MM.1S (cell line): ENCODE data around the gene DMAC2.

Experiments
- DNase-seq: peaks from one replicate; pipeline ENCODE4 v3.0.0-alpha.2; 2015
- H2AFZ ChIP-seq: fragments of 300-600 bp; sonication (generic); 2 replicates; pipeline ENCODE4 v1.6.0; 2016; ENCODE audit warnings: antibody characterized with exemption, low read length
- H3F3A ChIP-seq: fragments of 300-600 bp; sonication (generic); 2 replicates; pipeline ENCODE4 v1.6.1; 2016; ENCODE audit warnings: mild to moderate bottlenecking, antibody characterized with exemption, low read length, moderate library complexity, mixed read lengths; ENCODE audit not compliant: insufficient read depth
- H3K27ac ChIP-seq: fragments of 300-600 bp; sonication (generic); 2 replicates; pipeline ENCODE4 v1.5.1; 2016; ENCODE audit warnings: mild to moderate bottlenecking, low read length
- H3K27me3 ChIP-seq: fragments of 300-600 bp; sonication (generic); replicated peaks from 2 replicates; pipeline ENCODE4 v1.6.0; 2016; ENCODE audit warnings: low read length; ENCODE audit not compliant: insufficient read depth
- H3K36me3 ChIP-seq: fragments of 300-600 bp; sonication (generic); replicated peaks from 2 replicates; pipeline ENCODE4 v1.6.1; 2016; ENCODE audit warnings: mild to moderate bottlenecking, low read length, mixed read lengths; ENCODE audit not compliant: insufficient read depth
- H3K4me1 ChIP-seq: fragments of 300-600 bp; sonication (generic); 2 replicates; pipeline ENCODE4 v1.6.1; 2016; ENCODE audit warnings: low read length, mixed read lengths
- H3K4me2 ChIP-seq: fragments of 300-600 bp; sonication (generic); 2 replicates; pipeline ENCODE4 v1.6.0; 2016; ENCODE audit warnings: low read depth, low read length
- H3K4me3 ChIP-seq: fragments of 300-600 bp; sonication (generic); 2 replicates; pipeline ENCODE4 v1.5.1; 2016; ENCODE audit warnings: low read length, mixed read lengths
- H3K79me2 ChIP-seq: fragments of 300-600 bp; sonication (generic); 2 replicates; pipeline ENCODE4 v1.6.1; 2016; ENCODE audit warnings: mixed run types, low read length, mixed read lengths
- H3K9ac ChIP-seq: fragments of 300-600 bp; sonication (generic); 2 replicates; pipeline ENCODE4 v1.6.1; 2016; ENCODE audit warnings: low read length, mixed read lengths
- H3K9me2 ChIP-seq: fragments of 300-600 bp; sonication (generic); replicated peaks from 2 replicates; pipeline ENCODE4 v1.6.1; 2016; ENCODE audit warnings: mild to moderate bottlenecking, low read length, mixed read lengths; ENCODE audit not compliant: insufficient read depth
- H3K9me3 ChIP-seq: fragments of 300-600 bp; sonication (generic); replicated peaks from 2 replicates; pipeline ENCODE4 v1.6.1; 2016; ENCODE audit warnings: mild to moderate bottlenecking, low read length, mixed read lengths; ENCODE audit not compliant: insufficient read depth
- H4K20me1 ChIP-seq: fragments of 300-600 bp; sonication (generic); 2 replicates; pipeline ENCODE4 v1.6.1; 2016; ENCODE audit warnings: mild to moderate bottlenecking, low read length, moderate library complexity, mixed read lengths; ENCODE audit not compliant: insufficient read depth
- EZH2 ChIP-seq: fragments of 300-600 bp; sonication (generic); optimal IDR thresholded peaks from 2 replicates; pipeline ENCODE3; 2017; ENCODE audit warnings: low read depth, mild to moderate bottlenecking, antibody characterized with exemption, low read length, mixed read lengths
- EZH2phosphoT487 ChIP-seq: fragments of 300-600 bp; sonication (generic); IDR thresholded peaks from 2 replicates; pipeline ENCODE4 v1.6.1; 2018; ENCODE audit warnings: antibody characterized with exemption, low read length
- TF ChIP-seq, protein P1 (sequence below): fragments of 300-600 bp; sonication (generic); IDR thresholded peaks from 2 replicates; pipeline ENCODE4 v1.5.1; 2016; ENCODE audit warnings: antibody characterized with exemption, low read length, mixed read lengths

The DMAC2 gene

GRCh38 chr19:41399525-41399924, 40.2 kb downstream of the DMAC2 start:
- H3K4me2 ChIP-seq = no peak overlapping the region
- no peaks in the 10 kb centered on the region for H3F3A ChIP-seq
- H3K4me3 ChIP-seq = no peak overlapping the region
- no peak for TF ChIP-seq EZH2phosphoT487
- no peak for DNase-seq
- H3K9ac ChIP-seq = no peak overlapping the region
- H3K27me3 ChIP-seq = no peaks in the 10 kb centered on the region
- no peak overlapping the region for H2AFZ ChIP-seq
- H3K9me3 ChIP-seq = no peaks in the 10 kb centered on the region
- H4K20me1 ChIP-seq = no peaks in the 10 kb centered on the region
- no peaks in the 10 kb centered on the region for H3K36me3 ChIP-seq
- H3K9me2 ChIP-seq = no peaks in the 10 kb centered on the region
- H3K27ac ChIP-seq = no peak overlapping the region
- peaks cover 45% of the 10 kb centered on the region for H3K79me2 ChIP-seq
- peaks cover 14% of the 10 kb centered on the region for H3K4me1 ChIP-seq

- Histone ChIP-seq H3K4me1 (peaks cover 14% of the 10 kb centered on the region), H3K4me3 (peak overlapping the region; percentile 98; the same call in 1 of the 2 replicates), H4K20me1 (no peaks in the 10 kb centered on the region), H3K4me2 (peak overlapping the region; percentile 98), H3F3A (no peaks in the 10 kb centered on the region), H3K36me3 (no peaks in the 10 kb centered on the region), H2AFZ (no peak overlapping the region), H3K9me2 (no peaks in the 10 kb centered on the region), H3K9me3 (no peaks in the 10 kb centered on the region), H3K27me3 (no peaks in the 10 kb centered on the region), H3K27ac (no peak overlapping the region), H3K9ac (peak overlapping the region; percentile 98; the same call in 1 of the 2 replicates), H3K79me2 (peaks cover 49% of the 10 kb centered on the region)
- TF ChIP-seq, protein P1, sequence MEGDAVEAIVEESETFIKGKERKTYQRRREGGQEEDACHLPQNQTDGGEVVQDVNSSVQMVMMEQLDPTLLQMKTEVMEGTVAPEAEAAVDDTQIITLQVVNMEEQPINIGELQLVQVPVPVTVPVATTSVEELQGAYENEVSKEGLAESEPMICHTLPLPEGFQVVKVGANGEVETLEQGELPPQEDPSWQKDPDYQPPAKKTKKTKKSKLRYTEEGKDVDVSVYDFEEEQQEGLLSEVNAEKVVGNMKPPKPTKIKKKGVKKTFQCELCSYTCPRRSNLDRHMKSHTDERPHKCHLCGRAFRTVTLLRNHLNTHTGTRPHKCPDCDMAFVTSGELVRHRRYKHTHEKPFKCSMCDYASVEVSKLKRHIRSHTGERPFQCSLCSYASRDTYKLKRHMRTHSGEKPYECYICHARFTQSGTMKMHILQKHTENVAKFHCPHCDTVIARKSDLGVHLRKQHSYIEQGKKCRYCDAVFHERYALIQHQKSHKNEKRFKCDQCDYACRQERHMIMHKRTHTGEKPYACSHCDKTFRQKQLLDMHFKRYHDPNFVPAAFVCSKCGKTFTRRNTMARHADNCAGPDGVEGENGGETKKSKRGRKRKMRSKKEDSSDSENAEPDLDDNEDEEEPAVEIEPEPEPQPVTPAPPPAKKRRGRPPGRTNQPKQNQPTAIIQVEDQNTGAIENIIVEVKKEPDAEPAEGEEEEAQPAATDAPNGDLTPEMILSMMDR = no peak
- TF ChIP-seq EZH2 = no peak
- TF ChIP-seq EZH2phosphoT487 = no peak
- no peak for DNase-seq
Observed at GRCh38 chr19:41399091-41399490, 40.6 kb downstream of the DMAC2 start.

GRCh38 chr19:41398598-41398997, 41.1 kb downstream of the DMAC2 start:
- no peaks in the 10 kb centered on the region for H3K27me3 ChIP-seq
- H3K9ac ChIP-seq = peak overlapping the region; percentile 98
- no peaks in the 10 kb centered on the region for H3K9me2 ChIP-seq
- TF ChIP-seq EZH2 (no peak), EZH2phosphoT487 (no peak)
- TF ChIP-seq, protein P1 = no peak
- H3F3A ChIP-seq = no peaks in the 10 kb centered on the region
- no peaks in the 10 kb centered on the region for H4K20me1 ChIP-seq
- H3K4me1 ChIP-seq = peaks cover 14% of the 10 kb centered on the region
- no peak for DNase-seq
- H3K27ac ChIP-seq = peak overlapping the region; percentile 77; the same call in 1 of the 2 replicates
- peak overlapping the region; percentile 98 for H3K4me3 ChIP-seq
- peak overlapping the region; percentile 98 for H3K4me2 ChIP-seq
- no peak overlapping the region for H2AFZ ChIP-seq
- no peaks in the 10 kb centered on the region for H3K36me3 ChIP-seq
- peaks cover 54% of the 10 kb centered on the region for H3K79me2 ChIP-seq
- H3K9me3 ChIP-seq = no peaks in the 10 kb centered on the region

DNA sequence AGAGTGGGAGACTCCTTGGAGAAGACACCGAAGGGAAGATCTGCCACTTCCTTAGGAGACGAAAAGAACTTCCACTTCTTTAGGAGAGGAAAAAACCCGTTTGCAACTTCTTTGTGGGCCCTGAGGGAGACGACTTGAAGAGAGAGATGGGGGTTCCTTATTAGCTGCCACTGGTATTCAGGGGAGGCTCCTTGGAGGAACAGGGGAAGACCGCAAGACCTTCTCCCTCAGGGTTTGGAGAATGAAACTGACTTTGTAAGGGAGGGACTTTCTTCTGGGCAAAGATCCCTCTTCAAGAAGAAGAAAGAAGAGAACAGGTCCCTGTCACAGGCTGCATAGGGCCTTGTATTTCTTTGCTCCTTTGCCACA, 41.7 kb downstream of the DMAC2 start:
- Histone ChIP-seq H3K27ac (peak overlapping the region; percentile 77), H3K9me3 (no peaks in the 10 kb centered on the region), H3K4me3 (peak overlapping the region; percentile 98), H3K4me1 (peaks cover 14% of the 10 kb centered on the region), H3K9me2 (no peaks in the 10 kb centered on the region), H3K79me2 (peaks cover 57% of the 10 kb centered on the region), H3F3A (no peaks in the 10 kb centered on the region), H2AFZ (peak overlapping the region; percentile 69), H3K9ac (peak overlapping the region; percentile 98), H3K27me3 (no peaks in the 10 kb centered on the region), H4K20me1 (no peaks in the 10 kb centered on the region), H3K36me3 (no peaks in the 10 kb centered on the region), H3K4me2 (peak overlapping the region; percentile 98)
- TF ChIP-seq EZH2 (no peak), EZH2phosphoT487 (no peak)
- TF ChIP-seq, protein P1 = no peak
- DNase-seq = no peak
